Measurements from ENCODE around the gene ZNF679.
"Not testable (repeated sequence)": the region's sequence is repeated elsewhere in the genome, so short reads cannot be mapped to it uniquely, and the experiment has no call there.

The ZNF679 gene

GRCh38 chr7:64308016-64308270, 79.7 kb downstream of the ZNF679 start:
- DNase-seq (ENCODE audit: extremely low read depth in 1 of 2, low read depth in 1 of 2) = no peak

GRCh38 chr7:64310426-64310825, 82.2 kb downstream of the ZNF679 start:
- DNase-seq (ENCODE audit: extremely low read depth in 1 of 2, low read depth in 1 of 2) = no peak

- no peak for DNase-seq (ENCODE audit: extremely low read depth in 1 of 2, low read depth in 1 of 2)
Observed at GRCh38 chr7:64312826-64313225, 84.6 kb downstream of the ZNF679 start.

- peak; percentile 69 to 70 for DNase-seq (ENCODE audit: extremely low read depth in 1 of 2, low read depth in 1 of 2)
Observed at GRCh38 chr7:64313740-64314491, 85.6 kb downstream of the ZNF679 start, which contains the start of gene ZNF736. TSS of gene ZNF736 (plus strand) at chr7:64313961. CDS start at chr7:64314151, 190 bp downstream.

- DNase-seq (ENCODE audit: extremely low read depth in 1 of 2, low read depth in 1 of 2) = no peak
Observed at GRCh38 chr7:64314566-64314965, 86.3 kb downstream of the ZNF679 start.

GRCh38 chr7:64316031-64316742, 87.9 kb downstream of the ZNF679 start:
- DNase-seq (ENCODE audit: extremely low read depth in 1 of 2, low read depth in 1 of 2) = not testable (repeated sequence)
